Hepatocyte (in vitro differentiated cells): Measurements from ENCODE around the gene LTF. TPM values are rescaled to one million over a fixed set of nuclear protein-coding genes. Genes with fewer than 3 reads are reported as not detected.

ENCODE experiments used
- DNase-seq: peaks from one replicate; pipeline ENCODE4 v3.0.0-alpha.2; 2016; ENCODE audit warnings: low spot score
- H2AFZ ChIP-seq: fragments of 200-600 bp; sonication (generic); 2 replicates; pipeline ENCODE4 v1.6.0; 2016; ENCODE audit warnings: antibody characterized with exemption, mild to moderate bottlenecking
- H3K27ac ChIP-seq: fragments of 200-600 bp; sonication (generic); 2 replicates; pipeline ENCODE4 v1.5.1; 2016; ENCODE audit warnings: mild to moderate bottlenecking
- H3K27me3 ChIP-seq: fragments of 200-600 bp; sonication (generic); 2 replicates; pipeline ENCODE4 v1.6.1; 2016
- H3K36me3 ChIP-seq: fragments of 200-600 bp; sonication (generic); replicated peaks from 2 replicates; pipeline ENCODE4 v1.5.1; 2016; ENCODE audit warnings: low read depth; ENCODE audit not compliant: insufficient read depth
- H3K4me1 ChIP-seq: fragments of 200-600 bp; sonication (generic); 2 replicates; pipeline ENCODE4 v1.5.1; 2016; ENCODE audit warnings: mild to moderate bottlenecking, moderate library complexity; ENCODE audit not compliant: insufficient read depth
- H3K4me2 ChIP-seq: fragments of 200-600 bp; sonication (generic); 2 replicates; pipeline ENCODE4 v1.6.0; 2016
- H3K4me3 ChIP-seq: fragments of 200-600 bp; sonication (generic); 2 replicates; pipeline ENCODE4 v1.5.1; 2016; ENCODE audit warnings: mild to moderate bottlenecking
- H3K79me2 ChIP-seq: fragments of 200-600 bp; sonication (generic); 2 replicates; pipeline ENCODE4 v1.6.0; 2017; ENCODE audit warnings: mild to moderate bottlenecking
- H3K9me2 ChIP-seq: fragments of 200-600 bp; sonication (generic); replicated peaks from 2 replicates; pipeline ENCODE4 v1.6.0; 2017; ENCODE audit warnings: mild to moderate bottlenecking; ENCODE audit not compliant: insufficient read depth
- H3K9me3 ChIP-seq: fragments of 200-600 bp; sonication (generic); 2 replicates; pipeline ENCODE4 v1.5.1; 2016; ENCODE audit warnings: low read depth, mild to moderate bottlenecking
- H4K20me1 ChIP-seq: fragments of 200-600 bp; sonication (generic); 2 replicates; pipeline ENCODE4 v1.6.0; 2016; ENCODE audit warnings: mild to moderate bottlenecking; ENCODE audit not compliant: insufficient read depth, poor library complexity, severe bottlenecking
- EZH2 ChIP-seq: fragments of 200-600 bp; sonication (generic); IDR thresholded peaks from 2 replicates; pipeline ENCODE4 v1.6.1; 2016; ENCODE audit warnings: antibody characterized with exemption, mild to moderate bottlenecking, borderline replicate concordance
- EZH2phosphoT487 ChIP-seq: fragments of 200-600 bp; sonication (generic); IDR thresholded peaks from one replicate; pipeline ENCODE4 v1.6.1; 2018; ENCODE audit warnings: antibody characterized with exemption, mild to moderate bottlenecking, low read depth, moderate library complexity; ENCODE audit not compliant: unreplicated experiment, severe bottlenecking
- WGBS: methylation state at CpG from one replicate; pipeline ENCODE4 v1.1.6; 2016; ENCODE audit warnings: low lambda C conversion rate; ENCODE audit errors: missing lambda C conversion rate; 5-methylcytosine and 5-hydroxymethylcytosine counted together
- polyA plus RNA-seq: library from polyadenylated mRNA; unstranded; fragments of >200 nt; fragmentation: Nextera tagmentation; extraction: Ambion mirVana; gene quantifications from 2 replicates; pipeline ENCODE4 v1.2.1, GENCODE V29; 2016
- total RNA-seq: library from RNA; depleted of rRNA; stranded (reverse); fragments of >200 nt; gene quantifications from 2 replicates; pipeline ENCODE4 v1.2.3, GENCODE V29; 2014
- TF ChIP-seq, protein P1 (sequence below): fragments of 200-600 bp; sonication (generic); IDR thresholded peaks from 2 replicates; pipeline ENCODE4 v1.5.1; 2016; ENCODE audit warnings: antibody characterized with exemption, mild to moderate bottlenecking; ENCODE audit not compliant: poor library complexity

LTF gene
- total and polyA plus RNA-seq, 2 experiments from 2014 or later = 1.8 TPM; not detected in 1

DNA sequence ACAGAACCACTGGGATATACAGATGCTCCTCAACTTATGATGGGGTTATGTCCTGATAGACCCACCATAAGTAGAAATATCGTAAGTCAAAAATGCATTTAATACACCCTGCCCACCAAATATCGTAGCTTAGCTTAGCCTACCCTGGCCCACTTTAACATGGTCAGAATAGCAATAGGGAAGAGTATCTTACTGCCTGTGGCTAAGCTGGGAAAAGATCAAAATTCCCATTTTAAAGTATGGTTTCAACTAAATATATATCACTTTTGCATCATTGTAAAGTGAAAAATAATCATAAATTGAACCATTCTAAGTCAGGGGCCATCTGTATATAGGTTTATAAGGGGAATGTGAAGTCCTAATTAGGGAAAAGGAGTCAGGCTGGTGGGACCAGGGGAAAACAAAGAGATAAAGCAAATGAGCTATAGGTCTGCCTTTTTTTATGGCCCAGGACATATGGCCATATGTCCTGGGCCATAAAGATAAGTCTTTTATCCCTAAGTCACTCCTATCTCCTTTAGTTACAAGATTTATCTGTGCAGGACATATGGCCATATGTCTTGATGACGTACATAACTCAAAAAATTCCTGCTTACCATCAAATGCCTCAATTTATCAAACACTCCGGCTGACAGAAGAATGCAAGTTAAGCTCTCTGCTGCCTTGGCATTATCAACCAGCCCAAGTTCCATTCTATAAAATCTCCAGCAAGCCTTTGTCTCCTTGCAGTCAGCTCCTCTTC is 44.3 kb upstream of the LTF start:
- DNase-seq = no peak
- H3K27ac ChIP-seq = no peak overlapping the region
- no peaks in the 10 kb centered on the region for H3K27me3 ChIP-seq
- TF ChIP-seq EZH2phosphoT487 (no peak), EZH2 (no peak)
- TF ChIP-seq, protein P1, sequence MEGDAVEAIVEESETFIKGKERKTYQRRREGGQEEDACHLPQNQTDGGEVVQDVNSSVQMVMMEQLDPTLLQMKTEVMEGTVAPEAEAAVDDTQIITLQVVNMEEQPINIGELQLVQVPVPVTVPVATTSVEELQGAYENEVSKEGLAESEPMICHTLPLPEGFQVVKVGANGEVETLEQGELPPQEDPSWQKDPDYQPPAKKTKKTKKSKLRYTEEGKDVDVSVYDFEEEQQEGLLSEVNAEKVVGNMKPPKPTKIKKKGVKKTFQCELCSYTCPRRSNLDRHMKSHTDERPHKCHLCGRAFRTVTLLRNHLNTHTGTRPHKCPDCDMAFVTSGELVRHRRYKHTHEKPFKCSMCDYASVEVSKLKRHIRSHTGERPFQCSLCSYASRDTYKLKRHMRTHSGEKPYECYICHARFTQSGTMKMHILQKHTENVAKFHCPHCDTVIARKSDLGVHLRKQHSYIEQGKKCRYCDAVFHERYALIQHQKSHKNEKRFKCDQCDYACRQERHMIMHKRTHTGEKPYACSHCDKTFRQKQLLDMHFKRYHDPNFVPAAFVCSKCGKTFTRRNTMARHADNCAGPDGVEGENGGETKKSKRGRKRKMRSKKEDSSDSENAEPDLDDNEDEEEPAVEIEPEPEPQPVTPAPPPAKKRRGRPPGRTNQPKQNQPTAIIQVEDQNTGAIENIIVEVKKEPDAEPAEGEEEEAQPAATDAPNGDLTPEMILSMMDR = no peak
- no peaks in the 10 kb centered on the region for H3K79me2 ChIP-seq
- H3K4me3 ChIP-seq = no peak overlapping the region
- no peaks in the 10 kb centered on the region for H4K20me1 ChIP-seq
- H3K4me1 ChIP-seq = no peaks in the 10 kb centered on the region
- H3K36me3 ChIP-seq = no peaks in the 10 kb centered on the region
- H3K9me2 ChIP-seq = no peaks in the 10 kb centered on the region
- H3K9me3 ChIP-seq = no peaks in the 10 kb centered on the region
- H2AFZ ChIP-seq = no peak overlapping the region
- H3K4me2 ChIP-seq = no peak overlapping the region
- 64% methylated on average over 4 of the region's 4 CpGs for WGBS

DNA sequence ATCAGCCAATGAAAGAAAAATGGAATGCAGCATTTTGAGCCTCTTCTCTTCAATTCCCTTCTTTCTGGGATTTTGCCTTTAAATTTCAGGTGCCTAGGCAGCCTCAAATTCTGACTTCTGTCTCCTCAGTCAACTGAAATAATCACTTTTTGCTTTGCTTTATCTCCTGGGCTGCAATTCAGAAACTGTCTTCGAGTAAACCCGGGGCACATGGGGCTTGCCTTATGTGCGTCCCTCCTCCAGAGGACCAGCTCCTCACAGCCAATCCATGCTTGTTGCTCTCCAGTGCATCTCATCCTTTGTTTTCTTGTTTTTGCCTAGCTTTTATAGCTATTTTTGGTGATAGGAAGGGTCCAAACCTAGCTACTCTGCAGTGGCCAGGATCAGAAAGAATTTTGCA is 41.8 kb upstream of the LTF start:
- Histone ChIP-seq H3K79me2 (no peaks in the 10 kb centered on the region), H3K4me2 (no peak overlapping the region), H3K9me3 (no peaks in the 10 kb centered on the region), H3K9me2 (no peaks in the 10 kb centered on the region), H3K4me3 (no peak overlapping the region), H2AFZ (no peak overlapping the region), H4K20me1 (no peaks in the 10 kb centered on the region), H3K36me3 (no peaks in the 10 kb centered on the region), H3K27me3 (no peaks in the 10 kb centered on the region), H3K4me1 (peaks cover 8% of the 10 kb centered on the region), H3K27ac (no peak overlapping the region)
- WGBS = 88% methylated on average over 3 of the region's 3 CpGs
- TF ChIP-seq, protein P1 = no peak
- no peak for TF ChIP-seq EZH2phosphoT487
- TF ChIP-seq EZH2 = no peak
- no peak for DNase-seq

- 90% methylated on average over 10 of the region's 10 CpGs for WGBS
- Histone ChIP-seq H4K20me1 (no peaks in the 10 kb centered on the region), H3K27ac (no peak overlapping the region), H3K79me2 (no peaks in the 10 kb centered on the region), H3K4me2 (no peak overlapping the region), H3K4me1 (peaks cover 14% of the 10 kb centered on the region), H3K4me3 (no peak overlapping the region), H2AFZ (no peak overlapping the region), H3K27me3 (no peaks in the 10 kb centered on the region), H3K36me3 (no peaks in the 10 kb centered on the region), H3K9me3 (no peaks in the 10 kb centered on the region), H3K9me2 (no peaks in the 10 kb centered on the region)
- TF ChIP-seq EZH2phosphoT487 (no peak), EZH2 (no peak)
- TF ChIP-seq, protein P1 = no peak
- no peak for DNase-seq
Observed at GRCh38 chr3:46505953-46506352, 41.2 kb upstream of the LTF start.

DNA sequence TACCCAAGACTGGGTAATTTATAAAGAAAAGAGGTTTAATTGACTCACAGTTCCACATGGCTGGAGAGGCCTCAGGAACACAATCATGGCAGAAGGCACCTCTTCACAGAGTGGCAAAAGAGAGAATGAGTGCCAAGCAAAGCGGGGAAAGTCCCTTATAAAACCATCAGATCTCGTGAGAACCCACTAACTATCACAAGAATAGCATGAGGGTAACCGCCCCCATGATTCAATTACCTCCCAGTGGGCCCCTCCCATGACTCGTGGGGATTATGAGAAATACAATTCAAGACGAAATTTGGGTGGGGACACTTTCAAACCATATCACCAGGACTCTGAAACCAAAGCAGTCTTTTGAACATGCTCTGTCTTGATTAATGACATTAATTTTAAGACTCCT is 40.1 kb upstream of the LTF start:
- Histone ChIP-seq H3K27ac (no peak overlapping the region), H3K4me1 (peaks cover 22% of the 10 kb centered on the region), H3K4me3 (no peak overlapping the region), H3K79me2 (no peaks in the 10 kb centered on the region), H3K27me3 (no peaks in the 10 kb centered on the region), H3K36me3 (no peaks in the 10 kb centered on the region), H3K4me2 (no peak overlapping the region), H3K9me3 (no peaks in the 10 kb centered on the region), H2AFZ (no peak overlapping the region), H4K20me1 (no peaks in the 10 kb centered on the region), H3K9me2 (no peaks in the 10 kb centered on the region)
- DNase-seq = no peak
- 85% methylated on average over 5 of the region's 5 CpGs for WGBS
- TF ChIP-seq EZH2 (no peak), EZH2phosphoT487 (no peak)
- TF ChIP-seq, protein P1 = no peak
